Amygdala (tissue), 56 donors: ENCODE results near the gene LBHD2.

ENCODE experiments used
- DNase-seq, 56 donors: peaks; one replicate each; lab custom pipeline; 2025; lab: John Stamatoyannopoulos, UW

Gene LBHD2

DNA sequence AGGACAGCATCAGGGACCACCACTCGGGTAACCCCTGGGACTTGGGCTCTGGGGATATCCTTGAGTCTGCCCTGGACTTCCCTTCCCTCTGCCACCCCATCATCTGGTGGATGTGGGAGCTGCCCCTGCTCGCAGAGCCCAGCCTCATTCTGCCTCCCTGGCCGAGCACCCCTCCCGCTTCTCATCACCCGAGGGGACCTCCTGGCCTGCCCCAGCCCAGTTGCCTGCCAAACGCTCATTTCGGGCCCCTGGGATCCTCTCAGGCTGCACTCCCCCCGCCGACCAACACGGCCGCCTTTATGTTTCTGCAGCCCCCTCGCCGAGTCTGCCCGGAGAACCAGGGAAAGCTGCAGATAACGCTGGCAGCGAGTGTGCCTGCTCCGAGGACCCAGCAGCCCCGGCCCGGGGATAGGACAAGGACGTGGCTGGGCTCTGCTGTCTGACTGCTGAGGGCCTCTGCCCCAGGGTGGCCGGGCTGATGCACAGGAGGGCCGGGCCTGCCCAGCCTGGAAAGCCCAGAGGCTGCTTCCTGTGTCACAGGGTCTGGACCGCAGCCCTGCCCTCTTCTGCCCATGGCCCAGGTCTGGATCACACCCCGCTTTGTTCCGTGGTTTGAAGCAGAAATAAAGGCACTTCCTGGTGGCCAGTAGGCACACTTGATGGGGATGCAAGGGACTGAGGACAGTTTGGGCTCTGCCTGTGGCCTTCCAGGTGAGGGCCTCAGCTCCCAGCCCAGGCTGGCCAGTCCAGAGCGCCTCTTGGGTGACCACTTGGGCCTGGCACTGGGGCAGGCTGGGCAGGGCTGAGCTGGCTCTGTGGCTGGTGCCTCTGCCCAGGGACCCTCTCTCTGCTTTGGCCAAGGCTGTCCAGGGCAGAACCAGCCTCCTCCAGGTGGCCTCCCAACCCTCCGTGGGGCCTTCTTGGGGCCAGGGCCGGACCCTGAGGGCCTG is 5.7 kb downstream of the LBHD2 start:
- no peak for DNase-seq

- DNase-seq, result no peak
Observed at GRCh38 chr14:103090481-103091020, 6.5 kb downstream of the LBHD2 start.

GRCh38 chr14:103091041-103091882 is 7.3 kb downstream of the LBHD2 start:
- DNase-seq, result peak in 2 of 56 donors; percentile 20 to 36

DNA sequence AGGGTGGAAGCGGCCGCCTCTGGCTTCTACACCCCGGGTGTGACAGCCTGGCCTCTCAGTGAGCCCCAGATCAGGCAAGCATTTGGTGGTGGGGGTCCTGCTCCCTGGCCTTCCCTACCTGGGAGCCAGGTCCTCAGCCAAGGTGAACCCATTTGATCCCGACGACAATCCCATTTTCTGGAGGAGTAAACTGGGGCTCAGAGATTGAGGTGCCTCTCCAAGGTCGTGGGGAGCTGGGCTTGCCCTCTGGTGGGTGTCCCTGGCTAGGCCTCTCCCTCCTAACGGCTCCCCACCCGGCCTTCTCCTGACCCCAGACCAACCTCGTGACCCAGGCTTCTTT is 7.8 kb downstream of the LBHD2 start:
- DNase-seq, result no peak

DNA sequence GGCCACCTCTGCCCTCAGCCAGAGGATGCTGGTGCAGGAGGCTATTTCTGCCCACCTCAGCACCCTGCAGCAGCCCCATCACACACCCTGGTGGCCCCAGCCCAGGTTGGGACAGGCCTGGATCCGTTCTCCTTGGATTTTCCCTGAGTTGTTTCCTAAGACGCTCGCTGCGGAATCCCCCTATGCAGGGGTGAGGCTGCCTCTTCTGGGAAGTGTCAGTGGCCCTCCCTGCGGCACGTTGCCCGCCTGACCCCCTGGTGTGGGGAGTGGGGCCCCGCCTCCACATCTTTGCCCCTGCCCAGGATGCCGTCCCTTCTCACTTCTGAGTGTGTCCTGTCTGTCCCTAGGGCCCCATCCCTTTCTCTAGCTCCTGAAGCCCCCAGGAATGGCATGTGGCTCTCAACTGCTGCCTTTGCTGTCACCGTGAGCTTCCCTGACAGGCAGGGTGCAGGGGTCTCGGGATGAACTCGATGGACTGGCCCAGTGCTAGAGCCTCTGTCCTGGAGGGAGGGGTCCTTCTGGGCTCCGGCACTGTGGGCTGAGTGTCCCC is 9.9 kb downstream of the LBHD2 start:
- DNase-seq, result no peak

- DNase-seq, result no peak
Observed at GRCh38 chr14:103094406-103095209, 10.6 kb downstream of the LBHD2 start, which contains the start of gene EXOC3L4. EXOC3L4 (plus strand) TSS chr14:103094725; CDS start chr14:103100220, 5,495 bp downstream.

DNA sequence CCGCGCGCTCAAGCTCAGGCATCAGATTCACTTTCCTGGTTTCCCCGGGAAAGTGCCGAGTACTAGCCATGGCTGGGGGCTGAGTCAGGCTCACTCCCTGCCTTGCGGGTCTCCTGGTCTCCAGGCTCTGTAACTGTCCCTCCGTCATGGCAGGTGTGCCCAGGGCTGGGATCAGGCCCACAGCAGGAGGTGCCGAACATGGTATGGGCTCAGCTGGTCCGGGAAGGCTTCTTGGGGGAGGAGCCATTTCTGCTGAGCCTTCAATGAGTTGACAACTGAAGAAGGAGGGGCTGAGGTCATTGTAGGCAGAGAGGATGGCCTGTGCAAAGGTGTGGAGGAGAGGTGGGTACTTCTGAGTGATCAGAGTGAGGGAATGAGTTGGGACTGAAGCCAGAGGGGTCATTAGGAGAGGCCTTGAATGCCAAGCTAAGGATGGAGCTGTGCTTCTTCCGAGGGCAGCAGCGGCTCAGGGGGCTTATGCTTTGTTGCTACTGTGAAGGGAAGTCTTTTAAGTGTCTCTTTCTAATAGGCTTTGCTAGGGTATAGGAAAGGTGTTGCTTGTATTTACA is 11.3 kb downstream of the LBHD2 start:
- no peak for DNase-seq

- DNase-seq, result no peak
Observed at GRCh38 chr14:103096387-103096786, 12.4 kb downstream of the LBHD2 start.

DNA sequence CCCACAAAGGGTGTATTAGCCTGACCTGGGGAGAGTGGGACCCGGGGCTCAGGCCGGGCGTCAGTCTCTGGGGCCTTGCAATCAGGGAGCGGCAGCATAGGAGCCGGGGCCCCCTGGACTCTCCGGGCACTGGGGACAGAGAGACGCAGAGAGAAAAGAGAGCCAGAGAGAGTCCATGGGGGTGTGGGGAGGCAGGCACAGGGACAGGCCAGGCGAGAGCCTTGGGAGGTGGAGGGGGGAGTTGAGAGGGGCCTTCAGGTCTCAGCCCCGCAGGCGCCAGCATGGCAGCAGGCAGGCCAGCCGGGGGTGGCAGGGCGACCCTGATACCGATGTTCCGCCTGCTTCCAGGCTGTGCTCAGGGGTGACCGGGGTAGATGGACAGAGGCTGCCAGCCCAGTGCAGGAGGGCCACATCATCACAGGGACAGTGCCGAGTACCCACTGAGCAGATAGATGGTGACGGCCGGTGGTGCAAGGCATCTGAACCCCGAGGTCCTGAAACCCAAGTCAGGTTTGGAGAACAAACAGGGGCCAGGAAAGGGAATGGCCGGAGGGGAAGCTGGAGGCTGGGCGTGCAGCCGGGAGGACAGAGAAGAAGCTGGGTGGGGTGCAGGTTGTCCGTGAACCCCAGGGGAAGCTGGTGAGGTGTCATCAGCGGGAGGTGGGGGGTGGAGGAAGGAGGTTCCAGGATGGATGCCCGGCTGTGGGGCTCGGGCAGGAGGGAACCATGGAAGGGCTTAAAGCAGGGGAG is 13.4 kb downstream of the LBHD2 start:
- DNase-seq, result no peak

DNA sequence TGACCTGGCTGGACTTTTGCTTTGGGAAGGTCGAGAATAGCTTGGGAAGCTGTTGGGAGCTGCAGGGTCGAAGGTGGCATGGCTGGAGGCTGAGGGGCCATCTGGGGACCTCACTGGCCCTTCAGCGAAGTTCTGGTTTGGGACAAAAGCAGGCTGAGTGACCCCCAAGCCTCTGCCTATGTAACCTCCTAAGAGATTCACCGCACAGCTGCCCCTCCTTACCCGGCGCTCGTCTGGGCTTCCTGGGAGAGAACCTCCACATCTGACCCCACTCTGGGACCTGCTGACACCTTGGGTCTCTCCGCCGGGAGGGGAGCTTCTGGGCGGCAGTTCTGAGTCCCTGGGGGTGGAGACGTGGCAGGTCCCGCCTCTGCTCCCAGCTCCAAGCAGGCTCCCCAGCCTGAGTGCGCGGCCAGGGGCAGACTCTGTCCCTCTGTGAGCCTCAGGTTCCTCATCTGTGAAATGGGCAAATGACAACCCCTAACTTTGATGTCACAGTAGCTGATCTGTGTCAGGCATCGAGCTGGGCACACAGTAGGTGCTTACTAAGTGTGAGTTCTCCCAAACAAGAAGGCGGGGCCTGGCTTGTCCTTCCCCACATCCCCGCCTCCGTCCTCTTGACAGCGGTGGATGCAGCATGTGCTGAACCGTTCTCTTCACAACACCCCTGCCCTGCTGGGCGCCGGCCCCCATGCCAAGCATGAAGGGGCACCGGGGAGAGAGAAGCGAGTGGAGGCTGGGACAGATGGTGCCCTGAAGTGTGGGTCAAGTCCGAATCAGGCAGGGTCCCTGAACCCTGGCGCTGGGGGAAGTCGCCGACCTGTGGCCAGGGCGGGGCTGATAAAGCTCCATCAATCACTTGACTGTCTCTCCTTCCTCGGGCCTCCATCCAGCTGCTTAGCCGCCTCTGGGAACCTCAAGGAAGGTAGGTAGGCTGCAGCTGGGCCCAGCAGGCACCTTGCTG is 14.3 kb downstream of the LBHD2 start:
- DNase-seq, result no peak

- no peak for DNase-seq
Observed at GRCh38 chr14:103099081-103099732, 15.2 kb downstream of the LBHD2 start.

GRCh38 chr14:103099733-103100280 is 15.8 kb downstream of the LBHD2 start:
- no peak for DNase-seq

DNA sequence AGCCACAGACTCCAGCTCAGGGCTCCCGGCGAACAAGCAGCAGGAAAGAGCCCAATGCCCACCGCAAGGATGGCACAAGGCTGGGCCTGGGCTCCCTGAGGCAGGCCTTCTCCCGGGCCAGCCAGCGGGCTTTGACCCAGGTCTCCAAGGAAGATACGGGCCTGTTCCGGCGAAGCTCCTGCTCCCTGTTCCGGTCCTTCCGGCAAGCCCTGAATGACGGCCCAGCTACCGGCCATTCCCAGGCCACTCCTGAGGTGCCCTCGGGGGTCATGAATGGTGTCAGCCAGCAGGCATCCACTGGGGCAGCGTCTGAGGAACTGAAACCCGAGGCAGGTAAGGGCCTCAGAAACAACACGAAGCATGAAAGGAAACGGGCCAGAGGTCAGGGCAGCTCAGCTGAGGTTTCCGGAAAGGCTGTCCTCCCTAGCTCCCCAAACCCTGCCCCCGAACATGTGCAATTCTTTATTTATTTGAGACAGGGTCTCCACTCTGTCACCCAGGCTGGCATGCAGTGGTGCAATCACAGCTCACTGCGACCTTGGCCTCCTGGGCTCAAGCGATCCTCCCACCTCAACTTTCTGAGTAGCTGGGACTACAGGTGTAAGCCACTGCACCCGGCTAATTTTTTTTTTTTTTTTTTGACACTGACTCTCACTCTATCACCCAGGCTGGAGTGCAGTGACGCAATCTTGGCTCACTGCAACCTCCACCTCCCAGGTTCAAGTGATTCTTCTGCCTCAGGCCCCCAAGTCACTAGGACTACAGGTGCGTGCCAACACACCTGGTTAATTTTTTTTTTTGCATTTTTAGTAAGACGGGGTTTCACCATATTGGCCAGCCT is 16.5 kb downstream of the LBHD2 start:
- no peak for DNase-seq

GRCh38 chr14:103101257-103101962 is 17.4 kb downstream of the LBHD2 start:
- DNase-seq, result no peak

DNA sequence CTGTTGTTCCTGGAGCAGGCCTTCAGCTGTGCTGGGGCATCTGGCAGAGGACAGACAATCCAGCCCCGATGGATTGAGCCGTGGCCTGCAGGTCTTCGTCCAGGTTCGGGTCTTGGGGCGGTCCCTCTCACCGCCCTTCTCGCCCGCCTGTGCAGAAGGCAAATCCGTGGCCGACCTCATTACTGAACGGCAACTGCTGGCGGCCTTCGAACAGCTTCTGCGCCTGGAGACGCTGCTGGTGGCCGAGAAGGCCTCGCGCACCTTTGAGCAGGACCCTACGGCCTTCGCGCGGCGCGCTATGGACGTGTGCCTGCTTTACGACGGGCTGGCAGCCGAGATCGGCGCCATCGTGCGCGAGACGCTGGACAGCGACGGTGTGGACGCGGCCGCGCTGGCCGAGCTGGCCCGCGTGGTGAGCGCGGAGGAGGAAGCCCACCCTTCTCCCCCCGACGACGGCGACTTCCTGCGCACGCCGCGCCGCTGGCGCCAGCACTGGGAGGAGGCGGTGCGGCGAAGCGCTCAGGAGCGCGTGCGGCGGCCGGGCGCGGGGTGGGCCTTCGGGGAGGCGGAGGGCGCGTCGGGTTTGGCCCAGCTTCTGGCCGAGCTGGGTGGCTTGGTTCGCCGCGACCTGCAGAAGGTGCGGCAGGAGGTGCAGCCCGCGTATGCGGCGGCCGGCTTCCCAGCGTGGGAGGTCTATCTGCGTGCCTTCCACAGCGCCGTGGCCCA is 18.1 kb downstream of the LBHD2 start:
- DNase-seq, result no peak
